ENCODE data around the gene KCNQ1. TPM values are rescaled to one million over a fixed set of nuclear protein-coding genes. Genes with fewer than 3 reads are reported as not detected.

The KCNQ1 gene
- total and polyA plus RNA-seq, 2 donors (not counting 3 experiments of a cell fraction or from before 2014, with no cell fraction given): 0.07 to 0.09 TPM

DNA sequence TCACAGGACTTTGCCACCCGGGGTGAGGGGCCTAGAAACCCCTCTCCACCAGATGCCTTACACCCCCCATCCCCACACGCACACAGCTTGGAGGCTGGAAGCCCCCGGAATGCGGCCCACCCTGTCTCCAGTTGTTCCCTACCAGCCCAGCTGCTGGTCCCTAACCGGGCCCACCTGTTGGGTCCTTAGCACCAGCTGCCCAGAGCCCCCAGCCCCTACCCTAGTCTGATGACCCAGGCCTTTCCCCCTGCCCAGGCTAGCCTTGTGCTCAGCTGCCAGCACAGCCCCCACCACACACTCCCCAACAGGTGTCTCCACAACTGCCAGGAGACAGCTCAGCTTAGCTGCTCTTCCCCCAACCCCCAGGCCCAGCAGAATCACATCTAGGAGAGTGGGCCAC, 373.7 kb downstream of the KCNQ1 start:
- TF ChIP-seq POLR2AphosphoS5 (IDR thresholded peaks at IDR 0.05; ENCODE audit: insufficient read depth, low read depth, low read length) (no peak), GATA2 (IDR thresholded peaks at IDR 0.05; ENCODE audit: insufficient read depth, insufficient read length, low read depth, low read length) (no peak), EZH2 (IDR thresholded peaks at IDR 0.05; ENCODE audit: borderline replicate concordance, low read depth, low read length, severe bottlenecking) (no peak), JUN (IDR thresholded peaks at IDR 0.05; ENCODE audit: borderline replicate concordance, insufficient read depth, insufficient read length, low read depth) (no peak), MYC (IDR thresholded peaks at IDR 0.05; ENCODE audit: low read depth, low read length) (no peak), FOS (IDR thresholded peaks at IDR 0.05; ENCODE audit: borderline replicate concordance, insufficient read depth, low read length) (no peak)
- TF ChIP-seq, protein P1, sequence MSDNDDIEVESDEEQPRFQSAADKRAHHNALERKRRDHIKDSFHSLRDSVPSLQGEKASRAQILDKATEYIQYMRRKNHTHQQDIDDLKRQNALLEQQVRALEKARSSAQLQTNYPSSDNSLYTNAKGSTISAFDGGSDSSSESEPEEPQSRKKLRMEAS (IDR thresholded peaks at IDR 0.05; ENCODE audit: insufficient read depth, insufficient read length): no peak
- H2AFZ ChIP-seq (ENCODE audit: low read depth, low read length): no peak overlapping the region
- H4K20me1 ChIP-seq (replicated peaks; ENCODE audit: control insufficient read depth, extremely low read depth, insufficient read depth, low read length): no peaks in the 10 kb centered on the region
- intact Hi-C loops (cut with micrococcal nuclease): no loop called here
- POLR2A ChIA-PET: no interaction called here
- H3K36me3 ChIP-seq (ENCODE audit: control insufficient read depth in 2 of 2, extremely low read depth in 1 of 2, insufficient read depth in 2 of 2, low read length in 2 of 2): no peaks in the 10 kb centered on the region
- no peaks in the 10 kb centered on the region for H3K79me2 ChIP-seq (ENCODE audit: control insufficient read depth, insufficient read depth, low read length)
- H3K9me1 ChIP-seq (replicated peaks; ENCODE audit: control insufficient read depth, extremely low read depth, insufficient read depth, low read length): no peaks in the 10 kb centered on the region
- FAIRE-seq: no peak
- DNase-seq (ENCODE audit: low read depth, low spot score): no peak
- H3K4me2 ChIP-seq (ENCODE audit: insufficient read depth, low read length): no peak overlapping the region
- no peak overlapping the region for H3K27ac ChIP-seq (ENCODE audit: insufficient read depth, low read depth, low read length)
- no peaks in the 10 kb centered on the region for H3K27me3 ChIP-seq (ENCODE audit: control insufficient read depth in 2 of 2, insufficient read depth in 2 of 2, low read length in 2 of 2)
- CTCF ChIA-PET: no interaction called here
- no peak overlapping the region for H3K9ac ChIP-seq (replicated peaks; ENCODE audit: extremely low read depth, insufficient read depth, low read length)
- H3K9me3 ChIP-seq (replicated peaks; ENCODE audit: control insufficient read depth, insufficient read depth, low read length): no peaks in the 10 kb centered on the region
- BruUV-seq (replicated peaks): no TSS peak
- no peak overlapping the region for H3K4me3 ChIP-seq (replicated peaks in 1 of 3; ENCODE audit: insufficient read depth in 1 of 3, low read depth in 1 of 3, low read length in 3 of 3)
- H3K4me1 ChIP-seq (ENCODE audit: control insufficient read depth, extremely low read depth, insufficient read depth, low read length): no peaks in the 10 kb centered on the region
- dilution Hi-C loops (cut with MboI; ENCODE audit: extremely low pct_ligation_motif_present, low sequenced_read_pairs): no loop called here

- no peak overlapping the region for H3K4me3 ChIP-seq (replicated peaks in 1 of 3; ENCODE audit: insufficient read depth in 1 of 3, low read depth in 1 of 3, low read length in 3 of 3)
- H3K4me2 ChIP-seq (ENCODE audit: insufficient read depth, low read length): no peak overlapping the region
- TF ChIP-seq, protein P1 (IDR thresholded peaks at IDR 0.05; ENCODE audit: insufficient read depth, insufficient read length): no peak
- TF ChIP-seq POLR2A (IDR thresholded peaks at IDR 0.05; ENCODE audit: low read depth, low read length) (no peak), POLR2AphosphoS5 (IDR thresholded peaks at IDR 0.05; ENCODE audit: insufficient read depth, low read depth, low read length) (no peak), MYC (IDR thresholded peaks at IDR 0.05; ENCODE audit: low read depth, low read length) (no peak), GATA2 (IDR thresholded peaks at IDR 0.05; ENCODE audit: insufficient read depth, insufficient read length, low read depth, low read length) (no peak), JUN (IDR thresholded peaks at IDR 0.05; ENCODE audit: borderline replicate concordance, insufficient read depth, insufficient read length, low read depth) (no peak), EZH2 (IDR thresholded peaks at IDR 0.05; ENCODE audit: borderline replicate concordance, low read depth, low read length, severe bottlenecking) (no peak), CTCF (IDR thresholded peaks at IDR 0.05; ENCODE audit: extremely low read depth in 1 of 2, insufficient read depth in 1 of 2, low read depth in 1 of 2, low read length in 2 of 2) (no peak), FOS (IDR thresholded peaks at IDR 0.05; ENCODE audit: borderline replicate concordance, insufficient read depth, low read length) (no peak)
- H2AFZ ChIP-seq (ENCODE audit: low read depth, low read length): no peak overlapping the region
- no peaks in the 10 kb centered on the region for H4K20me1 ChIP-seq (replicated peaks; ENCODE audit: control insufficient read depth, extremely low read depth, insufficient read depth, low read length)
- no peak overlapping the region for H3K9ac ChIP-seq (replicated peaks; ENCODE audit: extremely low read depth, insufficient read depth, low read length)
- no peaks in the 10 kb centered on the region for H3K9me3 ChIP-seq (replicated peaks; ENCODE audit: control insufficient read depth, insufficient read depth, low read length)
- dilution Hi-C loops (cut with MboI; ENCODE audit: extremely low pct_ligation_motif_present, low sequenced_read_pairs) (no loop called here), intact Hi-C loops (cut with micrococcal nuclease) (no loop called here)
- H3K4me1 ChIP-seq (ENCODE audit: control insufficient read depth, extremely low read depth, insufficient read depth, low read length): no peaks in the 10 kb centered on the region
- CTCF ChIA-PET: no interaction called here
- FAIRE-seq (no peak), DNase-seq (ENCODE audit: low read depth, low spot score) (no peak)
- H3K27me3 ChIP-seq (ENCODE audit: control insufficient read depth in 2 of 2, insufficient read depth in 2 of 2, low read length in 2 of 2): peaks cover 0 to 2% of the 10 kb centered on the region in 2 experiments
- no peak overlapping the region for H3K27ac ChIP-seq (ENCODE audit: insufficient read depth, low read depth, low read length)
- POLR2A ChIA-PET: no interaction called here
- no TSS peak for BruUV-seq (replicated peaks)
- H3K79me2 ChIP-seq (ENCODE audit: control insufficient read depth, insufficient read depth, low read length): no peaks in the 10 kb centered on the region
- no peaks in the 10 kb centered on the region for H3K9me1 ChIP-seq (replicated peaks; ENCODE audit: control insufficient read depth, extremely low read depth, insufficient read depth, low read length)
- no peaks in the 10 kb centered on the region for H3K36me3 ChIP-seq (ENCODE audit: control insufficient read depth in 2 of 2, extremely low read depth in 1 of 2, insufficient read depth in 2 of 2, low read length in 2 of 2)
Measured at GRCh38 chr11:2819316-2819715, 374.5 kb downstream of the KCNQ1 start.
